Activated naive CD4-positive, alpha-beta T cell treated with anti-CD3 and anti-CD28 coated beads, Interleukin-2, amount 50 U/mL, for 72 hours (primary cell): ENCODE results near the gene SLC19A1. TPM values are rescaled to one million over a fixed set of nuclear protein-coding genes. Genes with fewer than 3 reads are reported as not detected.
A peak's percentile ranks its signal among the peaks of the same experiment; 100 is the strongest.

Experiments
- ATAC-seq, 2 donors: fragments of 150-1000 bp; cut with Tn5 transposase; 2 replicates each; pipeline ENCODE4 v1.10.0; 2021; ENCODE audit warnings: mild to moderate bottlenecking in 2 of 2, moderate library complexity in 2 of 2
- DNase-seq, 2 donors: peaks; one replicate each; pipeline ENCODE4 v3.0.0; 2021 to 2022; ENCODE audit warnings: low spot score in 2 of 2
- H3K27ac Mint-ChIP-seq, 2 donors: one replicate each; pipeline ENCODE4 v1.8.0; 2022; ENCODE audit warnings: mild to moderate bottlenecking in 2 of 2, mixed read lengths in 2 of 2
- H3K36me3 Mint-ChIP-seq, 2 donors: one replicate each; pipeline ENCODE4 v1.8.0; 2022; ENCODE audit warnings: mixed read lengths in 2 of 2
- H3K9me3 Mint-ChIP-seq, 2 donors: one replicate each; pipeline ENCODE4 v1.8.0; 2022; ENCODE audit warnings: mixed read lengths in 2 of 2
- total RNA-seq, 2 donors: library from RNA; stranded (reverse); gene quantifications; one replicate each; pipeline ENCODE4 v1.2.3, GENCODE V29; 2022

SLC19A1 gene
- total RNA-seq, 2 donors from 2014 or later, result 24.9 to 62.5 TPM

DNA sequence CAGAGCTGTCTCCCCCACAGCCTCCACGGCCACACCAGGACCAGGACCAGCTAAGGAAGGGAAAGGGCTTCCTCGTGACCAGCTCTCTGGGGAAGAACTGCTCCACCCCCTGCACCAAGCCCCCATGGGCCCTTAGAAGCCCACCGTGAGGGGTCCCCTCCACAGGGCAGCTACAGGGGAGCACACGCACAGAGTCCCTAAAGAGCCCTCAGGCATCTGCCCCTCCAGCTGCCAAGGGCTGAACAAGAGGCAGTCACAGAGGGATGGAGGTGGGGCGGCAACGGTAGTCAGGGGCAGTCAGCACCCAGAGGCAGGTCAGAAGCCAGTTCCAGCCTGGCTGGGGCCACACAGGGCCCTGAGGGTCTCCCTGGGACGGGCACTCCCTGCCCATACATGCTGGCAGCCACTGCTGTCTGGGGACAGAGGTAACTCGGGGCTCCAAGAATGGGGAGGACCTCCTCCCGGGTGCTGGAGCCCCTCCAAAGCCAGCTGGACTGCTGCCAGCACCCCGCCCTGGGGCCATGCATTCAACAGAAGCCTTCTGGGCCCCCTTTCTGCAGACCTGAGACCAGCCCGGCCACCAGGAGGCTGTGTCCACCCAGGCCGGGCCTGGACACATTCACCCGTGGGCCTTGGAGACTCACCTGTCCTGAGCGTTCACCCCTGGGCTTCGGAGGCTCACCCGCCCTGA is 18.7 kb downstream of the SLC19A1 start:
- ATAC-seq, result no peak
- peaks cover 45 to 65% of the 10 kb centered on the region in 2 donors for H3K36me3 Mint-ChIP-seq
- peak in 1 of 2 donors; percentile 50 for DNase-seq
- no peak overlapping the region for H3K27ac Mint-ChIP-seq
- peaks cover 13 to 27% of the 10 kb centered on the region in 2 donors for H3K9me3 Mint-ChIP-seq

DNA sequence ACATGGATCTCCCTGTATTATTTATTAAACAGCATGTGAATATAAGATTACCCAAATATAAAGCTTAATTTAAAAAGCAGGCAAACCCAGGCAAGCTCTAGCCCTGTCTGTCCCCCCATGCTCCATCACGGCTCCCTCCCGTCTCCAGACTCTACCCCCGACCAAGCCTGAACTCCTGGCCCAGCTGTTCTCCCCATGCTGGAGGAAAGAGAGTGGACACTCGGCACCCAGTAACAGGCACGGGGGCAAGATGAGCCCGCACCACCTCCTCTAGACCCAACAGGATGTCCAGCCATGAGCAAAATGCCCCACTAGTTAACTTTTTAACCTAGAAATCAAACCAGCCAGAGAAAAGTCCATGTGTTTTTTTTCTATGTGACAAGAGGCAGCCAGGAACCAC is 19.3 kb downstream of the SLC19A1 start:
- Mint-ChIP-seq H3K9me3 (peaks cover 13 to 31% of the 10 kb centered on the region in 2 donors), H3K27ac (no peak overlapping the region), H3K36me3 (peaks cover 50 to 71% of the 10 kb centered on the region in 2 donors)
- ATAC-seq, result no peak
- DNase-seq, result no peak

DNA sequence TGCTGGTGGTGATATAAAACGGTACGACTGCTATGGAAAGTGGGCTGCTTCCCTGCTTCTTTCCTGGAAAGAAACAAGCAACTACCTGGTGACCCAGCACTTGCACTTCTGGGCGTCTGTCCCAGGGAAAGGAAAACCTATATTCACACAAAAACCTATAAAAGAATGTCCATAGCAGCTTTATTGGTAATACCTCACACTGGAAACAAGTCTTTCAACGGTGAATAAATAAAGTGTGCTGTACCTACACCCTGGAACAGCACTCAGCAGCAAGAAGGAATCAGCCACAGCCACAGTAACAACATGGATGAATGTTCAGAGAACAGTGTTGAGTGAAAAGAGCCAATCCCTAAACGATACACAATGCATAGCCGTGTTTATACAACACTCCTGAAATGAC is 19.9 kb downstream of the SLC19A1 start:
- peaks cover 13 to 34% of the 10 kb centered on the region in 2 donors for H3K9me3 Mint-ChIP-seq
- peaks cover 55 to 77% of the 10 kb centered on the region in 2 donors for H3K36me3 Mint-ChIP-seq
- ATAC-seq, result no peak
- no peak for DNase-seq
- H3K27ac Mint-ChIP-seq, result no peak overlapping the region

DNA sequence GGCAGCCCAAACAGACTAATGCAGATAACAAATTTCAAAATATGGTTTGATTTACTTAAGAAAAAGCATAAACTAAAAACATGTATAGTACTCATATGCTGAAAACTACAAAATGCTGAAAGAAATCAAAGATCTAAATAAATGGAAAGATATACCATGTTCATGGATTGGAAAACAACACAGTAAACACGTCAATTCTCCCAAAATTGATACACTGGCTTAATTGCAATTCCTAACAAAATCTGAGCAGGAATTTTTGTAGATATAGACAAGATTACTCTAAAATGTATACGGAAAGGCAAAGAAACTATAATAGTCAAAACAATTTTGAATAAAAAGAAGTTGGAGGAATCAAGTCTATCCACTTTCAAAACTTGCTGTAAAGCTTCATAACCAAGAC is 21.0 kb downstream of the SLC19A1 start:
- Mint-ChIP-seq H3K36me3 (peaks cover 51 to 74% of the 10 kb centered on the region in 2 donors), H3K9me3 (peaks cover 13 to 34% of the 10 kb centered on the region in 2 donors), H3K27ac (no peak overlapping the region)
- no peak for DNase-seq
- ATAC-seq, result no peak

DNA sequence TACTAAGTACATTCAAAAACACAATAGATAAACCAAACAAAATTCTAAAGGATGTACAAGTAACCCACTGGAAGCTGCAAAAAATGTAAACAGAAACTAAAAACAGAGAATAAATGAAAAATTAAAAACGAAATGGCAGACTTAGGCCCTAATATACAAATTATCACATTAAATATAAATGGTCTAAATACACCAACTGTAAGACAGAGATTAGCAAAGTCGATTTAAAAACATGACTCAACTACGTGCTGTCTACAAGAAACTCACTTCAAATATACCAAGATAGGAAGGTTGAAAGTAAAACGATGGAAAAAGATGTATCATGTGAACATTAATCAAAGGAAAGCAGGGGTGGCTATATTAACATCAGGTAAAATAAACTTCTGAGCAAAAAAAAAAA is 23.1 kb downstream of the SLC19A1 start:
- no peak for DNase-seq
- peaks cover 13 to 34% of the 10 kb centered on the region in 2 donors for H3K9me3 Mint-ChIP-seq
- H3K36me3 Mint-ChIP-seq, result peaks cover 51 to 63% of the 10 kb centered on the region in 2 donors
- ATAC-seq, result no peak
- no peak overlapping the region for H3K27ac Mint-ChIP-seq

DNA sequence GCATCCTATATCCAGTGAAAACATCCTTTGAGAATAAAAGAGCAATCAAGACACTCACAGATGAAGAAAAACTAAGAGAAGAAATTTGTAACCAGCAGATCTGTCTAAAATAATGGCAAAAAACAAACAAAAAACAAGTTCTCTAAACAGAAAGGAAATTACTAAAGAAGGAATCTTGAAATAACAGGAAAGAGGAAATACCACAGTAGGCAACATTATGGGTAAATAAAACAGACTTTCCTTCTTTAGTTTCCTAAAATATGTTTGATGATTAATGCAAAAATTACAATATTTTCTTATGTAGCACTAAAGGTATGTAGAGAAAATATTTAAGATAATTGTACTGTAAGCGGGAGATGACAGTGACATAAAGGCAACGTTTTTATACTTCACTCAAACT is 23.5 kb downstream of the SLC19A1 start:
- no peak for ATAC-seq
- DNase-seq, result no peak
- H3K36me3 Mint-ChIP-seq, result peaks cover 51 to 63% of the 10 kb centered on the region in 2 donors
- H3K9me3 Mint-ChIP-seq, result peaks cover 13 to 34% of the 10 kb centered on the region in 2 donors
- H3K27ac Mint-ChIP-seq, result no peak overlapping the region

DNA sequence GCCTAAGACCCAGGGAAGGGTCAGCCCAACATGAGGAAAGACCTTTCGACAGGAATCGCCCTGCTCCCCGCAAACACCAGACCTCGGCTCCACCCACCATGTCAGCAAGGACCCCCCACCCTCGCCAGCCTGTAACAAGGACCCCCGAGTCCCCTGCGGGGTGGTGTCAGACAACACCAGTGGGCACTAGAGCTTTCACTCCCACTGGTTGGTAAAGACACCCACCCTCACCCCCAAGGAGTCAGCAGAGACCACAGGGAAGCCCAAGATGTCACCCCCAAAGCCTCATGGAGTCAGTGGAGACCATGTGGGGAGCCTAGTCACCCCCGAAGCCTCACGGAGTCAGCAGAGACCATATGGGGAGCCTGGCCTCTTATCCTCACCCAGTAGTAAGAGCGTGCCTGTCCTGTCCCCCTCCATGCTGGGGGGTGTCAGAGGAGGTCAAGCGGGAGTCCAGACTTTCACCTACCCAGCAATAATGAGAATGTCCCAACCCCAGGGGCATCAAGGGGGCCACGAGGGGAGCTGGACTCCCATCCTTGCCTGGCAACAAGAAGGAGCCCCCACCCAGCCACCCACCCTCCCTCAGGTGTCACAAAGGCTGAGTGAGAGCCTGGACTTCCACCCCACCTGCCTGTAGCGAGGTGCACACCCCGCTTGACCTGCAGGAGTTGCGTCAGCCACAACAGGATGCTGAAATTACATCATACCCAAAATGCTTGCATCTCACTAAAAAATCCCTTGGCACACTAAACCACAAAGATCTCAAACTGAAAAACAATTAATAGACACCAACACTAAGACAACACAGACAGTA is 24.8 kb downstream of the SLC19A1 start:
- ATAC-seq (peak in 1 of 2 donors; percentile 37), DNase-seq (no peak)

DNA sequence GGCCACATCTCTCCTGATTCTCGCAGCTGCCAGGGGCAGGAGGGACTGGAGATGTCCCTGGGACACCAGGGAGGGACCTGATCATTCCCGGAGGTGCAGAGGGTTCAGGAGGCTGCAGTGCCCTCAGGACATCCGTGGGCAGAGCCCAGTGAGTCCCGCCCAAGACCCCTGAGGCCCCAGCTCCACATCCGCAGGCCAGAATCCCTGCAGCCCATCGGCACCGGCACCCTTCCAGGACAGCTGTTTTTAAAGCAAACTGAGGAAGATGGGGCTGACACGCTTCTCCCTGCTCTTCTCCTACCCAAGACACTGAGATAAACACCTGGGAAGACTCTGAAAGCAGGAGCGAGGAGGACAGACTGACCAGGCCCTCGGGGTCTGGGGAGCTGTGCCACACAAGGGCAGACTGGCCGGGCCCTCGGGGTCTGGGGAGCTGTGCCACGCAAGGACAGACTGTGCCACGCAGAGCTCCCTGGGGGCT is 25.5 kb downstream of the SLC19A1 start:
- Mint-ChIP-seq H3K27ac (peak overlapping the region in 1 of 2 donors; percentile 72), H3K36me3 (peaks cover 42 to 46% of the 10 kb centered on the region in 2 donors), H3K9me3 (peaks cover 13 to 32% of the 10 kb centered on the region in 2 donors)
- DNase-seq (no peak), ATAC-seq (no peak)

More for the DNA sequence above, 24.8 kb downstream of the SLC19A1 start:
- H3K27ac Mint-ChIP-seq, result peak overlapping the region in 1 of 2 donors; percentile 93
- peaks cover 49 to 54% of the 10 kb centered on the region in 2 donors for H3K36me3 Mint-ChIP-seq
- H3K9me3 Mint-ChIP-seq, result peaks cover 13 to 34% of the 10 kb centered on the region in 2 donors

DNA sequence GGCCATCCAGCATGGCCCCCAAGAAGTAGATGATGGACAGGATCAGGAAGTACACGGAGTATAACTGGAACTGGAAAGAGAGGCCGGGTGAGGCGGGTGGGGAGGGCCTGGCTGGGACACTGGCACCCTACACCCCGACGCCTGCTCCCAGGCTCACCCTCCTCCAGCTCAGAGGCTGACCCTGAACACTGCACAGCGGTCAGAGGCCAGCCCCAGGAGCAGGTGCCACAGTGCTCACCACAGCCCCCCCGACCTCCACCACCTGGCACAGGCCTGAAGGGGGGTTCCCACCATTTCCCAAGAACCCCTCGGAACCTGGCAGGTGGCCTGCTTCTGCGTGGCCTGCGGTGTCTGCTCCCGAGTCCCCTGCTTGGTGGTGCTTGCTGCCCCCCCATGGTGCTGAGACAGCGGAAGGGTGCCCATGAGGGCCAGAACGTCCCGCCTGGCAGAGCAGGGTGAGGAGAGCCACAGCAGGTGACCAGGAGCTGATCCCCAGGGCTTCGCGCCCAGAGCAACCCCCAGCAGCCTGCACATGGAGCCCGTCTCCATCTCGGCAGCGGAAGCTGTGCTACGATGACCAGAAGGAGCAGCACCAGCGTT is 26.1 kb downstream of the SLC19A1 start:
- Mint-ChIP-seq H3K27ac (peak overlapping the region in 1 of 2 donors; percentile 36), H3K36me3 (peaks cover 36 to 41% of the 10 kb centered on the region in 2 donors), H3K9me3 (peaks cover 13 to 26% of the 10 kb centered on the region in 2 donors)
- no peak for ATAC-seq
- DNase-seq, result no peak

DNA sequence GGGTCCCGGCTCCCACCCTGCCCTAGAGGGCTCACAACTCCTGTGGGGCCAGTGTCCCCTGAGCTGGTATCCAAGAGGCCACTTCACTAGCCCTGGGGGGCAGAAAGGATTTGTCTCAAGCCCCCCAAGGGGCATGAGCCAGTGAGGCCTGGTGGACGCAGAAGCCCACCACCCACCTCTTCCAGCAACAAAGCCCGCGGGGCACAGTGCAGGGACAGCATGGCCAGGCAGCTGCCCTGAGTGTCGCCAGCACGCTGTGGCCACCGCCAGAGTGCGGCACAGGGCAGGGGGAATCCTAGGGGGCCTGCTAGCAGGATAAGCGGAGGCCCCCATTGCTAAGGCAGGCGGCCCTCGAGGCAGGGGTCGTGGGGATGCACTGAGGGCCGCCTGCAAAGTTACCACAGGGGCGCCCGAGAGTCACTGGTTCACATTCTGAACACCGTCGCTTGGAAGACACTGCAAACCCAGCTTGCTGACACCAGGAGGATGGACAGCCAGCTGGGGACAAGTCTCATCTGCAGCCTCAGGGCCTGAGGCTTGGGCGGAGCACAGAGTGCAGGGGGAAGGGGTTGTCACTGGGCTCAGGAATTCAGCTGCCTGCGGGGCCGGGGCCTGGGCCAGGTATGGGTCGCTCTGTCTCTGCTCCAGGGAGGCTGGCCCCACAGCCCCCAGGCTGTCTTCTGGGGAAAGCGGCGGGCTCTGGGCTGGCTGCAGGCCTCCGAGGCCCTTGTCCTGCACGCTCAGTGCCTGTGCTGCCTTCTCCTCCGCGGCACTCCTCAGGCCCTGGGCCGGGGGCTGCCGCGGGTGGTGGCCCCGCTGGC is 26.8 kb downstream of the SLC19A1 start:
- DNase-seq (no peak), ATAC-seq (no peak)
- Mint-ChIP-seq H3K9me3 (peaks cover 13 to 25% of the 10 kb centered on the region in 2 donors), H3K36me3 (peaks cover 29 to 34% of the 10 kb centered on the region in 2 donors), H3K27ac (peak overlapping the region; percentile 13 to 60)

DNA sequence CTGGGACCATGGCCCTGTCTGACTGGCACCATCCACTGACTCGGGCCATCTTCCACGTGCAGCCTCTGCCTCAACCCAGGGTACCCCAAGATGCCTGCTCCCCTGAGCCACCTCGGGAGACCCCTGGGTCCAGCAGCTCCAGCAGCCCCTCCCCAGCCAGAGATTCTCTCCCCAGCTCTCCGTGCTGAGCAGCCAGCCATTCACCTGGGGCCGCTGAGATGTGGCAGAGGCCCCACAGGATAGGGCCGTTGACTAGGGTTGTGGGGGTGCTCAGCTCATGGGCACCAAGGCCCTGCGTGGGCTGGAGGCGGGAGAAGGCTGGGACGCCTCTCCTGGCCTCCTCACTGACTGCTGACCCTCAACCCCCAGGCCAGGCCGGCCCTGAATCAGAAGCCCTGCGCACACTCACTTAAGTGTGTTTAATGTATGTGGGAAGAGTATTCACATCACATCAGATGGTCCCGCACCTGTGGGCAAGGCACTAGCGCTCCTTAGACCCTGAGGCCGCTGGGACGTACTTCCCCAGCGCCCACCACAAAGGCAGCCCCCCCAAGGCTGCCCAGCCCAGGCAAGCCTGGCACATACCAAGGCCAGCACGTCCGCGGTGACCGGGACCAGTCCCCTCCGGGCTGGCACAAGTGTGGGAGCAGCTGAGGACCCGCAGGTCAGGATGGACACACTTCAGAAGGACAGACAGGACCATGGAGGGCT is 27.8 kb downstream of the SLC19A1 start:
- peaks cover 19 to 24% of the 10 kb centered on the region in 2 donors for H3K36me3 Mint-ChIP-seq
- peak overlapping the region; percentile 13 to 88 for H3K27ac Mint-ChIP-seq
- DNase-seq (no peak), ATAC-seq (no peak)
- H3K9me3 Mint-ChIP-seq, result peaks cover 5 to 16% of the 10 kb centered on the region in 2 donors

DNA sequence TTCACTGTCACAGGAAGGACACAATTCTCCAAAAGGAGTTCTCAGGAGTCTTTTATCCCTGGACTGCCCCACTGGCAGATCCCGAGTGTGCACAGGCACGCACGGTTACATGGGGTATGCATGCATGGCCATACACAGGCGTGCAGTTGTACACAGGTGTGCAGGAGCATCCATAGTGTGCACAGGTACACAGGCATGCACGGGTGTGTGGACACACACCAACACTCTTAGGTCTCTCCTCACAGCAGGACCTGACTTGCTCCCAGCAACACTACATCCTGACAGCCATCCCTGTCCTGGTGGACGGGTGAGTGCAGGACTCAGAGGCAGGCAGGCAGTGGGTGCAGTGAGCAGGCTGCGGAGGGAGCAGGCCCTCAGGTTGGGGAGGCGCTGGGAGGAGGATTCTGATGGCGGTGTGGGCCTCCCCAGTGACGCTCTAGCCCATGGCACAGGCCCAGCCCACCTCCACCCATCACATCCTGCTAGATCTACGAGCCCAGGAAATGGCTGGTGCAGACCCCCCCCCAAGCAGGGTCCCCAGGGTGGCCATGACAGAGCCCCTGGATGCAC is 28.4 kb downstream of the SLC19A1 start:
- ATAC-seq (no peak), DNase-seq (no peak)
- Mint-ChIP-seq H3K27ac (peak overlapping the region; percentile 13 to 88), H3K36me3 (peaks cover 13 to 18% of the 10 kb centered on the region in 2 donors), H3K9me3 (peaks cover 0 to 10% of the 10 kb centered on the region in 2 donors)

DNA sequence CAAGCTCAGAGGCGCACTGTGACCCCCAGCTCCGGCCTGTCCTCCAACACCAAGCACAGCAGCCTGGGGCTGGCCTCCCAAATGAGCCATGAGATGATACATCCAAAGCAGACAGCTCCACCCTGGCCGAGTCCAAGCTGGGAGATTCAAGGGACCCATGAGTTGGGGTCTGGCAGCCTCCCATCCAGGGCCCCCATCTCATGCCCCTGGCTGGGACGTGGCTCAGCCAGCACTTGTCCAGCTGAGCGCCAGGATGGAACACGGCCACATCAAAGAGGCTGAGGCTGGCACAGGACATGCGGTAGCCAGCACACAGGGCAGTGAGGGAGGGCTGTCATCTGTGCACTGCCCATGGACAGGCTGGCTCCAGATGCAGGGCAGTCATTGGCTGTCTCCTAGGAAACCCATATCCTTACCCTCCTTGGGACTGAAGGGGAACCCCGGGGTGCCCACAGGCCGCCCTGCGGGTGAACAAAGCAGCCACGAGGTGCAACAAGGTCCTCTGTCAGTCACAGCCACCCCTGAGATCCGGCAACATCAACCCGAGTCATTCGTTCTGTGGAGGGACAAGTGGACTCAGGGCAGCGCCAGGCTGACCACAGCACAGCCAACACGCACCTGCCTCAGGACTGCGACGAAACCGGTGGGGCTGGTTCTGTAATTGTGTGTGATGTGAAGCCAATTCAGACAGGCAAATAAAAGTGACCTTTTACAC is 29.1 kb downstream of the SLC19A1 start:
- peaks cover 0 to 5% of the 10 kb centered on the region in 2 donors for H3K9me3 Mint-ChIP-seq
- peak overlapping the region; percentile 13 to 65 for H3K27ac Mint-ChIP-seq
- H3K36me3 Mint-ChIP-seq, result peaks cover 6 to 11% of the 10 kb centered on the region in 2 donors
- DNase-seq, result no peak
- peak in 1 of 2 donors; percentile 22 for ATAC-seq

DNA sequence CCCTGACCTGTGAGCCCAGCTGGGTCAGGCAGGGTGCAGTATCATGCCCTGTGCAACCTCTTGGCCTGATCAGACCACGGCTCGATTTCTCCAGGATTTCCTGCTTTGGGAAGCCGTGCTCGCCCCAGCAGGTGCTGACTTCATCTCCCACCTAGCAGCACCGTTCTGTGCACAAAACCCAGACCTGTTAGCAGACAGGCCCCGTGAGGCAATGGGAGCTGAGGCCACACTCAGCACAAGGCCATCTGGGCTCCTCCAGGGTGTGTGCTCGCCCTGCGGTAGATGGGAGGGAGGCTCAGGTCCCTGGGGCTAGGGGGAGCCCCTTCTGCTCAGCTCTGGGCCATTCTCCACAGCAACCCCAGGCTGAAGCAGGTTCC is 29.6 kb downstream of the SLC19A1 start:
- H3K27ac Mint-ChIP-seq, result peak overlapping the region in 1 of 2 donors; percentile 65

More for the DNA sequence above, 29.6 kb downstream of the SLC19A1 start:
- no peaks in the 10 kb centered on the region for H3K9me3 Mint-ChIP-seq
- no peak for ATAC-seq
- H3K36me3 Mint-ChIP-seq, result peaks cover under 1 to 5% of the 10 kb centered on the region in 2 donors
- DNase-seq, result no peak
